Left ventricle myocardium superior (tissue), 1 donor: ENCODE results near the gene ANO9. TPM values are rescaled to one million over a fixed set of nuclear protein-coding genes. Genes with fewer than 3 reads are reported as not detected.
"Not testable (repeated sequence)": the region's sequence is repeated elsewhere in the genome, so short reads cannot be mapped to it uniquely, and the experiment has no call there.

Experiments
- ATAC-seq: fragments of 200-7000 bp; cut with Tn5 transposase; one replicate; pipeline ENCODE4 v1.9.1; 2020; ENCODE audit warnings: mild to moderate bottlenecking, moderate library complexity
- DNase-seq: peaks from one replicate; pipeline ENCODE4 v3.0.0-alpha.2; 2020
- intact Hi-C: fragments of 100-400 bp; cut with micrococcal nuclease; formaldehyde crosslinking; loops from one replicate; pipeline ENCODE4 v1.11.0; 2022
- total RNA-seq: library from RNA; stranded (reverse); fragmentation: NEBNext Ultra II Directional; extraction: Animal tissue kit (Norgen Biotek cat#: 25700); gene quantifications from one replicate; pipeline ENCODE4 v1.2.1, GENCODE V29; 2021
- donor health status: DM: no; HTN: yes; CAD: no; lungs with severe emphysema.

ANO9 gene
- total RNA-seq, 1 donor from 2014 or later: 1.3 TPM

GRCh38 chr11:473415-473814 lies 31.6 kb upstream of the ANO9 start:
- no peak for DNase-seq
- no peak for ATAC-seq
- intact Hi-C loops: no loop called here

GRCh38 chr11:472816-473215 lies 31.0 kb upstream of the ANO9 start:
- intact Hi-C loops: no loop called here
- ATAC-seq (no peak), DNase-seq (no peak)

GRCh38 chr11:472272-472671 lies 30.5 kb upstream of the ANO9 start:
- no peak for ATAC-seq
- no peak for DNase-seq
- intact Hi-C loops: no loop called here

- DNase-seq (no peak), ATAC-seq (no peak)
- intact Hi-C loops: no loop called here
These were observed 29.8 kb upstream of the ANO9 start for GRCh38 chr11:471468-472145.

GRCh38 chr11:469684-470560 lies 28.1 kb upstream of the ANO9 start:
- intact Hi-C loops: no loop called here
- peak; percentile 60 for DNase-seq

GRCh38 chr11:469026-469683 lies 27.3 kb upstream of the ANO9 start:
- peak; percentile 11 for DNase-seq

More at GRCh38 chr11:469684-470560, 28.1 kb upstream of the ANO9 start:
- peak; percentile 72 for ATAC-seq

GRCh38 chr11:468493-468892 lies 26.7 kb upstream of the ANO9 start:
- intact Hi-C loops: no loop called here
- peak; percentile 62 for ATAC-seq

More at GRCh38 chr11:469026-469683, 27.3 kb upstream of the ANO9 start:
- intact Hi-C loops, ATAC-seq: not testable (repeated sequence)

GRCh38 chr11:468036-468435 lies 26.2 kb upstream of the ANO9 start:
- DNase-seq (peak; percentile 35), ATAC-seq (peak; percentile 42)
- intact Hi-C loops: no loop called here

More at GRCh38 chr11:468493-468892, 26.7 kb upstream of the ANO9 start:
- DNase-seq: peak; percentile 21

GRCh38 chr11:465896-466530 lies 24.2 kb upstream of the ANO9 start:
- intact Hi-C loops: no loop called here
- ATAC-seq: no peak

GRCh38 chr11:464316-464715 lies 22.5 kb upstream of the ANO9 start:
- peak; percentile 26 for DNase-seq
- intact Hi-C loops: no loop called here

More at GRCh38 chr11:465896-466530, 24.2 kb upstream of the ANO9 start:
- DNase-seq: no peak

GRCh38 chr11:462107-462890 lies 20.5 kb upstream of the ANO9 start:
- ATAC-seq: no peak
- intact Hi-C loops: no loop called here
- DNase-seq: peak; percentile 26

More at GRCh38 chr11:464316-464715, 22.5 kb upstream of the ANO9 start:
- no peak for ATAC-seq

- DNase-seq: no peak
- ATAC-seq: peak; percentile 8
- intact Hi-C loops: no loop called here
These were observed 19.8 kb upstream of the ANO9 start for GRCh38 chr11:461626-462025.

- DNase-seq (peak; percentile 82), ATAC-seq (peak; percentile 80)
- intact Hi-C loops: no loop called here
These were observed 18.8 kb upstream of the ANO9 start for GRCh38 chr11:460331-461199.

GRCh38 chr11:459511-460220 lies 17.9 kb upstream of the ANO9 start:
- no peak for DNase-seq
- peak; percentile 5 for ATAC-seq
- intact Hi-C loops: no loop called here

GRCh38 chr11:457111-457760 lies 15.4 kb upstream of the ANO9 start:
- intact Hi-C loops: no loop called here
- no peak for ATAC-seq
- DNase-seq: peak; percentile 26

GRCh38 chr11:456533-456932 lies 14.7 kb upstream of the ANO9 start:
- intact Hi-C loops: no loop called here
- ATAC-seq: no peak
- peak; percentile 17 for DNase-seq
